Ascending aorta (tissue), 2 donors: Measurements from ENCODE around the gene TGFBRAP1. TPM values are rescaled to one million over a fixed set of nuclear protein-coding genes. Genes with fewer than 3 reads are reported as not detected.

Experiments
- DNase-seq, 2 donors: peaks; one replicate each; pipeline ENCODE4 v3.0.0-alpha.2; 2019; ENCODE audit warnings: low spot score in 2 of 2
- H3K27ac ChIP-seq, 2 donors: fragments of 200-600 bp; sonication (generic); one replicate each; pipeline ENCODE4 v1.5.1; 2016 to 2017; ENCODE audit warnings: mild to moderate bottlenecking in 1 of 2
- H3K27me3 ChIP-seq: fragments of 200-600 bp; sonication (generic); one replicate; pipeline ENCODE4 v1.5.1; 2017
- H3K36me3 ChIP-seq, 2 donors: fragments of 200-600 bp; sonication (generic); one replicate each; pipeline ENCODE4 v1.5.1; 2016
- H3K4me1 ChIP-seq, 2 donors: fragments of 200-600 bp; sonication (generic); one replicate each; pipeline ENCODE4 v1.5.1; 2016 to 2017; ENCODE audit warnings: mild to moderate bottlenecking in 1 of 2
- H3K4me3 ChIP-seq, 2 donors: fragments of 200-600 bp; sonication (generic); one replicate each; pipeline ENCODE4 v1.5.1; 2016 to 2017; ENCODE audit warnings: mild to moderate bottlenecking in 1 of 2
- H3K9me3 ChIP-seq, 2 donors: fragments of 200-600 bp; sonication (generic); one replicate each; pipeline ENCODE4 v1.5.1; 2016
- intact Hi-C: fragments of 100-400 bp; cut with DNase I; formaldehyde crosslinking; loops from one replicate; pipeline ENCODE4 v1.15.1; 2023
- total RNA-seq: library from RNA; depleted of rRNA; stranded (reverse); fragments of >200 nt; gene quantifications from one replicate; pipeline ENCODE4 v1.1.0, GENCODE V29; 2016
- TF ChIP-seq, protein P1 (sequence below), 3 experiments: fragments of 200-600 bp in 2 of 3; fragments of 450-650 bp in 1 of 3; sonication (generic) in 2 of 3; IDR thresholded peaks; one replicate each; pipeline ENCODE4 v1.5.1; 2016 to 2019; ENCODE audit warnings: antibody characterized with exemption in 3 of 3, mild to moderate bottlenecking in 1 of 3, moderate library complexity in 1 of 3

The TGFBRAP1 gene
- total RNA-seq, 1 donor from 2014 or later = 30.1 TPM

DNA sequence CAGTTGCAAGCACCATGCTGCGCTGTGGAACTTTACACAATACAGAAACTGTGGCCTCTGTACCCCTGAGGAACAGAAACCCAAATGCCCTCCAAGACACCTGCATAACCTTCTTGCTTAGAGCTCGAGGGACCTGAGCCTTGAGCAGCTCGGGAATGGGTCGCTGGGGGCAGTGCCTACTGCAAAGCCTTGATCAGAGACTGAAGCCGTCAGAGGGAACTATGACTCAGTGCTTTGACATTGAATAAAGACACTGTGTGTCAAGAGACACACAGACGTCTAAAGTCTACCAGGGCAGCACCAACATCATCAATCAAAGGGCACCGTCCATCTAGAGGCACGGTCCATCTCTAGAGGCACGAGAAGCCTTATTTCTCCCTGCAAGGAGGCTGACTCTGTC is 57.4 kb downstream of the TGFBRAP1 start:
- peaks cover 81 to 96% of the 10 kb centered on the region in 2 donors for H3K36me3 ChIP-seq
- no peak overlapping the region for H3K4me3 ChIP-seq
- H3K27ac ChIP-seq = no peak overlapping the region
- no peaks in the 10 kb centered on the region for H3K27me3 ChIP-seq
- TF ChIP-seq, protein P1, sequence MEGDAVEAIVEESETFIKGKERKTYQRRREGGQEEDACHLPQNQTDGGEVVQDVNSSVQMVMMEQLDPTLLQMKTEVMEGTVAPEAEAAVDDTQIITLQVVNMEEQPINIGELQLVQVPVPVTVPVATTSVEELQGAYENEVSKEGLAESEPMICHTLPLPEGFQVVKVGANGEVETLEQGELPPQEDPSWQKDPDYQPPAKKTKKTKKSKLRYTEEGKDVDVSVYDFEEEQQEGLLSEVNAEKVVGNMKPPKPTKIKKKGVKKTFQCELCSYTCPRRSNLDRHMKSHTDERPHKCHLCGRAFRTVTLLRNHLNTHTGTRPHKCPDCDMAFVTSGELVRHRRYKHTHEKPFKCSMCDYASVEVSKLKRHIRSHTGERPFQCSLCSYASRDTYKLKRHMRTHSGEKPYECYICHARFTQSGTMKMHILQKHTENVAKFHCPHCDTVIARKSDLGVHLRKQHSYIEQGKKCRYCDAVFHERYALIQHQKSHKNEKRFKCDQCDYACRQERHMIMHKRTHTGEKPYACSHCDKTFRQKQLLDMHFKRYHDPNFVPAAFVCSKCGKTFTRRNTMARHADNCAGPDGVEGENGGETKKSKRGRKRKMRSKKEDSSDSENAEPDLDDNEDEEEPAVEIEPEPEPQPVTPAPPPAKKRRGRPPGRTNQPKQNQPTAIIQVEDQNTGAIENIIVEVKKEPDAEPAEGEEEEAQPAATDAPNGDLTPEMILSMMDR (IDR thresholded peaks at IDR 0.05) = no peak
- no peak for DNase-seq
- intact Hi-C loops = no loop called here
- H3K9me3 ChIP-seq = no peaks in the 10 kb centered on the region
- H3K4me1 ChIP-seq = no peaks in the 10 kb centered on the region

DNA sequence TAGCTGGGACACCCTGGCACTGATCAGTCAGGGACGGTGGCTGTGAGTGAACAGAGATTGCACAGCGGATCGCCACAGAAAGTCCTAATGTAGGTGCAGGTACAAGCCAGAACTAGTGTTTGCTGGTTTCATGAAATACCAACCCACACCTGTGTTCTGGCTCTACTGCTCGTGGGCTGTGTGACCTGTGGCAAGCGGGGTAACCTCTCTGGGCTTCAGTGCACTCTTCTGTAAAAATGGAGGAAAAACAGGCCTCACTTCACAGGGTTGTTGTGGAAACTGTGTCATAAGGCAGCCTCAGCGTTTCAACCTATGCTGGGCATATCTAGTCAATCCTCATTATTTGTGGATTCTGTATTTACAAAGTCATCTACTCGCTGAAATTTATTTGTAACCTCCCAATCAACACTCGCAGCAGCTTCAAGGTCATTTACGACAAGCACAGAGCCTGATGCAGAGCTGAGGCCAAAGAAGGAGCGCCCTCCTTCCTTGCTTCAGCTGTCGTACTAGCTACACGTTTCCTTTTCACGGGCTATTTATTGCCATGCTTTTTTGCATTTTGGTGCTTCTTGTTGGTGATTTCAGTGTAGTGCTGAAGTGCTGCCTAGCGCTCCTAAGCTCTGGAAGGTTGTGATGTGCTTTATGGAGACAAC is 58.0 kb downstream of the TGFBRAP1 start:
- no peaks in the 10 kb centered on the region for H3K9me3 ChIP-seq
- H3K4me1 ChIP-seq = no peaks in the 10 kb centered on the region
- H3K27me3 ChIP-seq = no peaks in the 10 kb centered on the region
- H3K27ac ChIP-seq = no peak overlapping the region
- TF ChIP-seq, protein P1 (IDR thresholded peaks at IDR 0.05) = no peak
- no peak for DNase-seq
- H3K4me3 ChIP-seq = no peak overlapping the region
- intact Hi-C loops = no loop called here
- H3K36me3 ChIP-seq = peaks cover 85 to 96% of the 10 kb centered on the region in 2 donors

DNA sequence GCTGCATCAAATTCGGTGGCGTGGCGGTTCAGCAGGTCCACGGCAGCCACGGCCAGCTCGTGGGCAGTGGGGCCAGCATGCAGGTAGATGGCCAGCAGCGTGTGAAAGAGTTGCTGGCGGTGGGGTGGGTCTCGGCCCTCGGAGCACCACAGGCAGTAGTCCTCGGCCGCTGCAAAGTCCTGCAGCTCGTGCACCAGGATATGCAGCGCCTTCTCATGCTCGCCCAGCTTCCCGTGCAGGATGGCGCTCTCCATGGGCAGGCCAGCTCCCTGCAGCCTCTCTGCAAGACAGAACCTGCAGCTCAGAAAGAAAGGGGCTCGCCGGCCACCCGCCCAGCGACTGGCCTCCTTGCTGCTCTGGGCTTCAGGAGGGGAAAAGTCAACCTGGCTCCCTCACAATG is 60.1 kb downstream of the TGFBRAP1 start:
- H3K36me3 ChIP-seq = peaks cover 72 to 86% of the 10 kb centered on the region in 2 donors
- TF ChIP-seq, protein P1 (IDR thresholded peaks at IDR 0.05) = no peak
- H3K4me3 ChIP-seq = no peak overlapping the region
- no peak for DNase-seq
- no peaks in the 10 kb centered on the region for H3K27me3 ChIP-seq
- no peak overlapping the region for H3K27ac ChIP-seq
- intact Hi-C loops = no loop called here
- H3K9me3 ChIP-seq = no peaks in the 10 kb centered on the region
- no peaks in the 10 kb centered on the region for H3K4me1 ChIP-seq

DNA sequence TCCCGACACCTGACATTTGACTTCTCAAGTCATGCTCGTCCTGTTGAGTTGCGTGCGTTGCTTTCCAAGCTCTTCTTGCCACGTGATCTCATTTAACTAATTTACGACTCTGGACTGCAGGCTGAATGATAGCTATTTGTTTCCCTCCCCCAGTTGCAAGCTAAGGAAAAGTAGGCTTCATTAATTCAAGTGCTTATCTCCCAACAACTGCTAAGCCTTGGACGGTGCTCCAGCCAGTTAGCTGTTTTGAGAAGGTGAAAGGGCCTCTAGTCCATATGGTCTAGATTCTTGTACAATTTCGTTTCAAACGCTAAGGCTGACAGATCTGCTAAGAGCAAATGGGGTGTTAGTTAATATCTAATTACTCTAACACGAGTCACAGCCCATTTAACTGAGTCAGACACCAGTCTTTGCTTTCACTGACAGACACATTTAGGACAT is 66.9 kb downstream of the TGFBRAP1 start:
- H3K27ac ChIP-seq = no peak overlapping the region

DNA sequence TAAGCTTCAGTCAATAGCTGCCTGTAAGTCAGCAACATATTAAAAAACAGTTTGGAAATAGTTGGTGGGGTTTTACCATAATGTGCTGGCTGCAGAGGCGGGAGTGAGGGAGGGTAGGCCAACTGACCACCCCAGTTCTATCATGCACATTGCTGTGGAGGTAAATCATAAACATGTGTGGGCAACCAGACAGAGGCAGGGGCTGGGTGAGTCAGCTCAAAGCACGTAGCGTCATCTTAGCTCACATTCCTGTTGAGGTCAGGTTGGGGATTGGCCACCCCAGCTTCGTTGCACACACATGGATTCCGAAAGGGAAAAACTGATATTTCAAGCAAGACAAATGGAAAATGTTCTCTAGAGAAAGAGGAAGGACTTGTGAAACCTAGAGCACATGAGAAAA is 68.5 kb downstream of the TGFBRAP1 start:
- no peak overlapping the region for H3K27ac ChIP-seq
- no peaks in the 10 kb centered on the region for H3K27me3 ChIP-seq
- intact Hi-C loops = no loop called here
- H3K9me3 ChIP-seq = no peaks in the 10 kb centered on the region
- no peaks in the 10 kb centered on the region for H3K4me1 ChIP-seq
- H3K4me3 ChIP-seq = no peak overlapping the region
- TF ChIP-seq, protein P1 (IDR thresholded peaks at IDR 0.05) = no peak
- no peak for DNase-seq
- peaks cover 3 to 14% of the 10 kb centered on the region in 2 donors for H3K36me3 ChIP-seq

More for the DNA sequence above, 66.9 kb downstream of the TGFBRAP1 start:
- TF ChIP-seq, protein P1 (IDR thresholded peaks at IDR 0.05) = no peak
- Histone ChIP-seq H3K27me3 (no peaks in the 10 kb centered on the region), H3K9me3 (no peaks in the 10 kb centered on the region), H3K36me3 (peaks cover 18 to 31% of the 10 kb centered on the region in 2 donors), H3K4me1 (no peaks in the 10 kb centered on the region), H3K4me3 (no peak overlapping the region)
- intact Hi-C loops = no loop called here
- no peak for DNase-seq
